Activated T-cell treated with anti-CD3 and anti-CD28 coated beads for 48 hours (primary cell): ENCODE measurements around the gene RAC3.

Experiments
- DNase-seq: peaks from one replicate; pipeline ENCODE4 v3.0.0-alpha.2; 2020; ENCODE audit warnings: low read depth

The RAC3 gene

DNA sequence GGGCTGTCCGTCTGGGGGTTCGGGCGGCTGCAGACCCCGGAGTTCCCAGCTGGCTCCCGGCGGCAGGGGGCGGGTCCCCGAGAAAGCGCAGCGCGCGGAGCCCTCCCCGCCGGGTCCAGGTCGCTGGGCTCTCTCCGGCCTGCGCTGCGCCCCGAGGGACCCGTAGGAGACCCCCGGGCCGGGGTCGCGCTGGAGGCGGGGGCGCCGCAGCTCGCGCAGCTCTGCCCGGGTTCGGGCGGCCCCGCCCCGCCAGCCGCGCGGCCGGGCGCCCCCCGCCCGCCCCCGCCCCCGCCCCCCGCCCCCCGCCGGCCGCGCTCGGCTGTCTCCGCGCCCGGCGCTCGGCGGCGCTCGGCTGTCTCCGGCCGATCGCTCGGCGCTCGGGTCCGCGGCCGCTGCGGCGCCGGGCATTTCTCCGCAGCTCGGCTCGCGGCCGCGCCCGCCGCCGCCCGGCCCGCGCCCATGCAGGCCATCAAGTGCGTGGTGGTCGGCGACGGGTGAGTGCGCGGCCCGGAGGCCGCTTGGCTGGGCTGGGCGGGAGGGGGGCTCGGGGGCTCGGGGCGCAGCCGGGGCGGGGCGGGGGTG is at the start of gene RAC3:
Gene RAC3, plus strand, starts transcription at position 376 of the 582 bp plus-strand sequence. Its CDS starts 84 bp downstream, at position 460.
- no peak for DNase-seq

DNA sequence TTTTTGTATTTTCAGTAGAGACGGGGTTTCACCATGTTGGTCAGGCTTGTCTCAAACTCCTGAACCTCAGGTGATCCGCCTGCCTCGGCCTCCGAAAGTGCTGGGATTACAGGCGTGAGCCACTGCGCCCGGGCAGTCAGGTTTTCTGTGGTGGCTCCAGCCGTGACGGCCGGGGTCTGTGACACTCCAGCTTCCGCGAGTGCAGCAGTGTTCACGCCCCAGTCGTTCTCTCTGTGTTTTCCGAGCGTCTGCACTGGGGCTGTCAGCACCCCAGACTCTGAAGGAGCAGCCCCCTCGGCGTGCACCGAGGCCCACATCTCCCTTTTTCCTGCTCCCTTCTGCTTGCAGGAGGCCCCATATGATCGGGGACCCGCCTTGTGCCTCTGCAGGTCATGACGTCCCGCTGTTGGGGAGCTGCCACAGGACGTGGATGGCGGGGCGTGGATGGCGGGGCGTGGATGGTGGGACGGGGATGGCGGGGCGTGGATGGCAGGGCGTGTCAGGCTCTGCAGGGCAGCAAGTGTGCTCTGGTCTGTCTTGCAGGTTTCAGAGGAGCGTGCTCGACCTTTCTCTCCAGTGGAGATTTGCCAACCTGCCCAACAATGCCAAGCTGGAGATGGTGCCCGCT is 48.4 kb upstream of the RAC3 start:
- DNase-seq, result no peak

DNA sequence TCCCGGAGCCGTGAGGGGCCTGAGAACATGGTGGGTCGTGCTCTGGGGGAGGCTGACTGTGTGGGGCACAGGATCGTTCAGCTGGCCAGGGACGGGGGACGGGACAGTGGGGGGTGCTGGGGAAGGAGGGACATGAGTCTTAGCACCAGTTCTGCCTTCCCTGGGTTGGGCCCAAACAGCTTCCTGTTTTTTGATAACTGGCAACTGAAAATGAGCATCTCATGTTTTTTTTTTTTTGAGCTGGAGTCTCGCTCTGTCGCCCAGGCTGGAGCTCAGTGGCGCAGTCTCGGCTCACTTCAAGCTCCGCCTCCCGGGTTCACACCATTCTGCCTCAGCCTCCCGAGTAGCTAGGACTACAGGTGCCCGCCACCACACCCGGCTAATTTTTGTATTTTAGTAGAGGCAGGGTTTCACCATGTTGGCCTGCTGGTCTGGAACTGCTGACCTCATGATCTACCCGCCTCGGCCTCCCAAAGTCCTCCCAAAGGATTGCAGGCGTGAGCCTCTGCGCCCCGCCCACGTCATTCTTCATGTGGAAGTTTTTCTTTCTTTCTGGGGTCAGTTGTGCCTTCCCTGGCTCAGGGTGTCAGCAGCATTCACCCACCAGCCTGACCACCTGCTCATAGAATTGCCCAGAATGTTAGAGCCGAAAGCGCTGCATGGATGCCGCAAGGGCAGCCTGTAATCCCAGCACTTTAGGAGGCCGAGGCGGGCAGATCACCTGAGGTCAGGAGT is 47.7 kb upstream of the RAC3 start:
- no peak for DNase-seq

DNA sequence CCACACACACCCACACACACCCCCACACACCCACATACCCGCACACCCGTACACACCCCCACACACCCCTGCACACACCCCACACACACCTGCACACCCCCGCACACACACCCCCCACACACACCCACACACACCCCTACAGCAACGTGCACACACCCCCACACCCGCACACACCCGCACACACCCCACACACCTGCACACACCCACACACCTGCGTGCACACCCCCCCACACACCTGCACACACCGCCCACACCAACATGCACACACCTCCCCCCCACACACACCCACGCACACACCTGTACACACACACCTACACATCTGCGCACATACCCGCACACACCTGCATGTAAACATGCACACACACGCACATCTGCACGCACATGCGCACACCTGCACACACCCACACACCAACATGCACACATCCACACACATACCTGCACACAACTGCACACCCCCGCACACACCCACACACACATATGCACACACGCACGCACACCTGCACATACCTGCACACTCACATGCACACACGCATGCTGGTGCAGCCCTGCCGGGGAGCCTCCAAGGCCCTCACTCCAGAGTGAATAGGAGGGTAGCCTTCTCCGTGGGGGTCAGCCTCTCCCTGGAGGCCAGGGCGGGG is 46.6 kb upstream of the RAC3 start:
- no peak for DNase-seq

DNA sequence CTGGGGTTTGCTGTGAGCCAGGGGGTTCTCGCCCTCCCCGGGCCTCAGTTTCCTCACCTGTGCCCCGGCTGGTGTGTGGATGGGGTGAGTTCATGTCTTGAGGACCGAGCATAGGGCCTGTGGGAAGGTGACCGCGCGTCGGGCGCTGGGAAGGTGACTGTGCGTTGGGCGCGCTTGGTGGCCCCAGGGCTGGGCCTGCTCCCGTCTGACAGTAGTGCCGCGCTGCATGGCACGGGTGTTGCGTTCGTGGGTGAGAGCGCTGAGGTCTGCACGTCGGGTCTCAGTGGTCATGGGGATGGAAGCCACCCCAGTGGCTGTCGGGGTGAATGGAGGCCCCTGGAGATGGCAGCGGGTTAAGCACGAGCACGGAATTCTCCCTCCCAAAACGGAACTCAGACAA is 44.9 kb upstream of the RAC3 start:
- no peak for DNase-seq

DNA sequence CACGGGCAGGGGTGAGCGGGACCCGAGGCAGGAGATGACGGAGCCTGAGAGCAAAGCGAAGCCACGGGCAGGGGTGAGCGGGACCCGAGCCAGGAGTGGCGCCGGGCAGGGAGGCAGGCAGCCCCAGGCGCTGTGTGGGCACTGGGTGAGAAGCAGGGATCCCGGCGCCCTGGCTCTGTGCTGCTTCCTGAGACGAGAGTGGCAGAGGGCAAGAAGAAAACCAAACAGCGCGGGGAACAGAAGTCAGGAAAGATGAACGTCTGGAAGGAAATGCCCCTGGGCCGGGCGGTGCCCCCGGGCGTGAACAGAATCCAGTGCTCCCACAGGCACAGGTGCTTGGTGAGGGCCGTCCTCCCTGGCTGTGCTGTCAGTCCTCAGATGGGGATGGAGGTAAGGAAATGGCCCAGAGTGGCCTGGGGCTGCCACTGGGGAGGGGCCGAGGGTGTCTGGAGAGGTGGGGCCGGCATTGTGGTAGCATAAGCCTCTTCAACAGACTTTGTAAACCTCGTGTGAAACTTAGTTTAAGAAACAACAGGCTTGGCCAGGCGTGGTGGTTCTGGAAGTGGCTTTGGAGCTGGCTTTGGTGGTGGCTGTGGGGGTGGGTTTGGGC is 44.2 kb upstream of the RAC3 start:
- DNase-seq, result no peak

DNA sequence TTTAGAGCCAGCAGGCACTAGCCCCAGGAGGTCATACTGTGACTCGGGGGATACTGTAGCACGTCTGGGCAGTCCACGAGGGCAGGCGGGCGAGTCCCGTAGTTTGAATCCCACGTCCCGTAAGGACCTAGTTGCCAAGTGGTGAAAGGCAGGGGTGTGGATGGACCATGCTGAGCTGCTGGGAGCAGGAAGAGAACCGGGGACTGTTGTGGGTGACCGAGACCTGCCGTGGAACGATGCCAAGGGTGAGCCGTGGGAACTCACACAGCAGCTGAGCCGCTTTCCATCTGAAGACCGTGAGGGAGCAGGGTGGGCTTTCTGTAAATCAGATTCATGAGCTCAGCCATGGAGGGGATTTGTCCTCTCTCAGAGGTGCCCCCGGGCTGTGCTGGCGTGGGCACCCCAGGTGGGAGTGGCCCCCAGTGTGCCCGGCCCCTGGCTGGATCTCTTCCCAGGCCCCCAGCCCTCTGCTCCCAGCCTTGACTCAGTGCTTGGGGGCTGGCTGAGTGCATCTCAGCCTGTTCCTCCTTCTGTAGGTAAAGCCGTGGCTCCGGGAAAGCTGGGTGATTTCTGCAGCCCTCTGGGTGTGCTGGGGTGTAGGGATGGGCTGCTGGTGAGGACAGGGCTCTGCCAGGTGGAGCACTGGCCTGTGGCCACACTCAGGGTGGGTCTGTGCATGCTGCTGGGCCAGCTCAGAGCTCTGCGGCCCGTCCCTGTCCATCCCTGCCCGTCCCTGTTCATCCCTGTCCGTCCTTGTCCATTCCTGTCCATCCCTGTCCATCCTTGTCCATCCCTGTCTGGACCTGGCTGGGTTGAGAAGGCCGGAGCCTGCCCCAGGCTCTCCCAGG is 40.4 kb upstream of the RAC3 start:
- DNase-seq, result no peak

DNA sequence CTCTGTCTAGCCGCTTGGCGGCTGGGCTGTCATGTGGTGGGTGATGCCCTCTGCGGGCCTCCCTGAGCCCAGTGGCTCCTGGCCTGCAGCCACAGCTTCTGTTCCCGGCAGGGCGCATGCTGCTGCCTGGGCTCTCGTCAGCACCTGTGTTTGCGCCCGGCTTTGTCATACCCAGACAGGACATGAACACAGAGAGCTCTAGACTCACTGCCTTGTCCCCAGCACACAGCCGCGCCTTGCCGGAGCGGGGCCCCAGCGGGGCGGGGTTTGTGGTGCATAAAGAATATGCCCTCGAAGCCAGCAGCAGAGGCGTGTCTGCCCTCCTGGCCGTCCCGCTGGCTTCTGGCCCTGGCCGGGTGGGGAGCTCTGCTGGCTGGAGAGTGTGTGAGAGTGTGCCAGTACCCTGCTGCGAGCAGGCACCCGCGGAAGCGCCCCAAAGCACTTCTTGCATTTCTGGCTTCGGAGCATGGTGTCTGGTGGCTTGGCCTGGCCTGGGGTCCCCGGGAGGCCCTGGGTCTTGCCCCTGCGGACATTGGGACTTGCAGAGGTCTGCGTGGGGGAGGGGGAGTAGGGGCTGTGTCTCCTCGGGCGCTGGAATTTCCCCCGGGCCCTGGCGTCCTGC is 39.7 kb upstream of the RAC3 start:
- DNase-seq, result no peak

DNA sequence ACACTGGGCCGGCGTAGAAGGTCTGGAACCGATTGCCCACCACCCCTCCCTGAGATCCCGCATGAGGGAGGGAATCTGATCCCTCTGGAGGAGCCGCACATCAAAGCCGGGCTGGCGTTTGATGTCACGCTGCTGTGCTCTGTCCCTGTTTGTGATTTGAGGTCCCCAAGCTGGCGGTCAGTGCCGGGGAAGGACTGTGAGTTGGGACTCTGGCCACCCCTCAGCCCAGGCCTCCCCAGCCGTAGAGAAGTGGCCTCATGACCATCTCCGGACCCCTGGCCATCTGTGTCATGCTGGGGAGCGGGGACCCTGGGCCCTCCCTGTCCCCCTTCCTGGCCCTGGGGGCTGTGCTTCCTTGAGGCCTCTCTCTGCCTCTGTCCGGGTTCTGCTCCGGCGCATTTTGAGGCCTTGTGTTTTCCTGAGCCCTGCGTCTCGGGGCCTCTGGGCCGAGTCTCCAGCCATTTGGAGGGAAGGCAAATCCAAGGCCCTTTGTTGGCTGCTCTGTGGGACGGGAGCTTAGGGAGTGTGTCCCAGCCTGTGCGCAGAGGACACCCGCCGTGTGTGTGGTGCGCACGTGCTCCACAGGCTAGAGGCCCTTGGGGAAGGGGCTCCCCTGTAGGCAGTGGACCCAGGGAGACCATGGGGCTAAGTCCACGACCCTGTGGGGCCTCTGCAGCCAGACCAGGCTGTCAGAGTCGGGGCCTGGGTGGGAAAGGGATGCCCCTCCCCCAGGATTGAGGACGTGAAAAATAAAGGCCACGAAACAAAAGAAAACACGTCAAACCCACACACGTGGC is 39.0 kb upstream of the RAC3 start:
- DNase-seq, result no peak

DNA sequence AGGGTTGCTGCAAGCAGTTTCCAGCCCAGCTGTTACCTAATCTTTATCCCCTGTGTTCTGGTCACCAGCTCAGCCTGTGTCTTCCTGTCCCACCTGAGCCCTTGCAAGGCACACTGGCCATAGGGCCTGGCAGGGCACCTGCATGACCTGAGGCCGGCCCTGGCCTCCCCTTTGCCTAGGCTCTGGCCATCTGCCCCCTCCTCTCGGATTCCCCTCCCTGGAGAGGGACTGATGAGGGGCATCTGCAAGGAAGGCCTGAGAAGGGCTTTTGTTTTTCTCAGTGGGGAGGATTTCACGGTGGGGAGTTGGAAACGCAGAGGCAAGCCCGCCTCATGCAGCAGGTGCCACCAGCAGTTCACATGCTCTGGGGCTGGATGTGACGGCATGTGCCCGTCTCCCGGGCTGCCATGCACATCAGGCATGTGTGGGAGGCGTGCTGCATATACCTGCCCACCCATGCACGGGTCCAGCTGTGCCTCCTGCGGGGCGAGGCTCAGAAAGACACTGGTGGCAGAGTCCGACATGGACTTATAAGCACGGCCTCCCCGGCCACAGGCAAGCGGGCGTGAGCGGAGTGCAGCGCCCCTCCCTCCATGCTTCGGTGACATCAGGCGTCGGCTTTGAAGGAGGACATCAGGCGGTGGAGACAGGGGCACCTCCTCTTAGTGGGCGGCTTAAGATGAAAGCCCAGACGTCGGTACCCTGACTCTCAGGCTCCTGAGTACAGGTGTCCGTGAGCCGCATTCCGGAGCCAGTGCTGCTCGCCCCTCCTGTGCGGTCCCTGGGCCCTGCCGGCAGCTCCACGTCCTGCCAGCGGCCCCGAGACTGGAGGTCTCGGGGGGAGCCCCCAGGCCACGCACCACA is 37.5 kb upstream of the RAC3 start:
- DNase-seq, result no peak

DNA sequence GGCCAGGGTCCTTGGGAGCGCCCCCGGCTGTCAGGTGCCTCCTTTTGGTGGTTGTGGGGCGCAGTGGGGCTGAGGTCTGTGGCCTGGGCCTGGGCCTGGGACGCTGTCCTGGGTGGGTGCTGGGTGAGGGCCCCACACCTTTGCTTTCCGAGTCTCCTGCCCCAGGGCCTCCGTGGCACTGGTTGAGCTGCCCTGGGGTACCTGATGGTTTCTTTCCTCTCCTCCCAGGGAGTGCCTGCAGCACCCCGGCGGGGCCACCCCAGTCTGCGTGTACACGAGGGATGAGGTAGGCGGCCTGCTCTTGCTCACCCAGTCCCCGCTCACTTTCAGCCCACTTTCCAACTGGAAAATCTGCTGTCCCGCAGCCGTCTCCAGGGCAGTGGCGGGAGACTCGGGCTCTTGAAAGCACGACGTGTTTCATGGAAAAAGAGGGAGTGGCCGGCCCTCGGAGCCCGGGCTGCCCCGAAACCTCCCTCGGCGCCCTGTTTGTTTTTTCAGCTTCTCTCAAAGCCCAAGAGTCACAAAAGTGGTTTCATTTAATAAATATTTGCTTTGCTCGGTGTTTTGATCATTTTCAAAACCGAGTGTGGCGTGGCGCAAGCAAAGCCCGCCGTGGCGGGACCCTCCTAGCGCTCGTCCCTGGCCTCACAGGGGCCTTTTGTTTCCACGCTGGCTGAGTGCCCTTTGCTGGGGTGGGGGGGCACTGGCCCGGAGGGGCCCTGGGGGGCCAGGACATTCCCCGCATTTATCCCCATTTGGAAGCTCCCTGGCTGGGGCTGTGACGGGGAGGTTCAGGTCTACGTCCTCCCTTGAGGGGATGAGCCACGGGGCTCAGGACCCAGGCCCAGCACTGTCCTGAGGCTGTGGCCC is 36.6 kb upstream of the RAC3 start:
- no peak for DNase-seq

DNA sequence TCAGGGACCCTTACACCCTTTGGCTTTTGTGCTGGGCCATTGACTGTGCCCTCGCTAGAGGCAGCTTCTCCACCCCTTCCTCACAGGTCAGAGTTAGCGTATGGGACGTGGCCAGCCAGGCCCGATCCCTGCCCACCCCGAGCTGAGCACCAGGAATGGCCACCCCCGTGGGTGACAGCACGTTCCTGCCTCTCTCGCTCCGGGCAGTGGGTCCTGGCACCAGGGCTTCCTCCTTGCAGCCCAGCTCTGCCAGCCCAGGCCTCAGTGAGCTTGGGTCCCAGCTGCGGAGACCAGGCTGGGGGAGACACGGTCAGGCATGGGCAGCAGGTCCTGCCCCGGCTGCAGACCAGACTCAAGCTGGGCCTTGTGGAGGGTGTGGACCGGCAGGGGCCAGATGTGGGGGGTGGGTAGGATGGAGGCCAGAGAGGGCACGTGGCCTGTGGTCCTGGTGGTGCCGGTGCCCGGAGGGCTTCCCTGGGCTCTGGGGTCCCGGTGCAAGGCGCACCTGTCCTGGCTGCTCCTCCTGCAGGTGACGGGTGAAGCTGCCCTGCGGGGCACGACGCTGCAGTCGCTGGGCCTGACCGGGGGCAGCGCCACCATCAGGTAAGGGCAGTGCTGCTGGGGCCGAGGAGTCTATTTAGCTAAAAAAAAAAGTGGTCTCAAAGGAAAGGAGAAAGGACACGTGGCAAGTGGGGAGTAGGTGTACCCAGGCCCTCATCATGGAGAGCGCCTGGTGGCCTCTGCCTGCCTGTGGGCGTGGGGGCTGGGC is 35.8 kb upstream of the RAC3 start:
- no peak for DNase-seq

DNA sequence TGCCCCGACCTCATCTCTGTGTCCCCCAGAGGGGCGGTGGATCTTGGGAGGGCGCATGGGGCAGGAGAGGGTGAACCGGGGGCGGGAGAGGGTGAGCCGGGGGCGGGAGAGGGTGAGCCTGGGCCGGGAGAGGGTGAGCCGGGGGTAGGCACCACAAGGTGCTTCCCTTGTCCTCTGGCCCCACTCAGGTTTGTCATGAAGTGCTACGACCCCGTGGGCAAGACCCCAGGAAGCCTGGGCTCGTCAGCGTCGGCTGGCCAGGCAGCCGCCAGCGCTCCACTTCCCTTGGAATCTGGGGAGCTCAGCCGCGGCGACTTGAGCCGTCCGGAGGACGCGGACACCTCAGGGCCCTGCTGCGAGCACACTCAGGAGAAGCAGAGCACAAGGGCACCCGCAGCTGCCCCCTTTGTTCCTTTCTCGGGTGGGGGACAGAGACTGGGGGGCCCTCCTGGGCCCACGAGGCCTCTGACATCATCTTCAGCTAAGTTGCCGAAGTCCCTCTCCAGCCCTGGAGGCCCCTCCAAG is 35.2 kb upstream of the RAC3 start:
- no peak for DNase-seq

DNA sequence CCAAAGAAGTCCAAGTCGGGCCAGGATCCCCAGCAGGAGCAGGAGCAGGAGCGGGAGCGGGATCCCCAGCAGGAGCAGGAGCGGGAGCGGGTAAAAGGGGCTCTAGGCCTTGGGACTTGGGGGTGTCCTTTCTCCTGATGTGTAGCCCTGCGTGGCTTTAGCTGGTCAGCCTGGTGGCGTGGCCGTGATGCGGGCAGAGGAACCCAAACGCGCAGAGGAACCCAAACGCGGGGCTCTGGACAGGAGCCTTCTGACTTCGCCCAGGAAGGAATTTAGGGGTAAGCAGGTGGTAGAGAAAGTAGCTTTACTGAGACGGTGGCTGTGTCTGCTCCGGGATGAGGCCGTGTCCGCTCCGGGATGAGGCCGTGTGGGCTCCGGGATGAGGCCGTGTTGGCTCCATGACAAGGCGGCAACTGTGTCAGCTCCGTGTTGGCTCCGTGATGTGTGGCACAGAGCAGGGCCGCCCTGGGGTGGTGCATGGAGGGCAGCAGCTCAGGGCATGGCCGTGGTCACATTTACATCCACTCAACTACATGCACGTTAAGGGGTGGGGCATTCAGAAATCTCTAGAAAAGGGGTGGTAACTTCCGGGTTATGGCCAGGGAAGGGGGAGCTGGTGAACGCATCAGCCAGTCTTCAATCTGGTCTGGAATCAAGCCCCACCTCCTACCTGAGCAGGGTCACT is 34.6 kb upstream of the RAC3 start:
- DNase-seq, result no peak

DNA sequence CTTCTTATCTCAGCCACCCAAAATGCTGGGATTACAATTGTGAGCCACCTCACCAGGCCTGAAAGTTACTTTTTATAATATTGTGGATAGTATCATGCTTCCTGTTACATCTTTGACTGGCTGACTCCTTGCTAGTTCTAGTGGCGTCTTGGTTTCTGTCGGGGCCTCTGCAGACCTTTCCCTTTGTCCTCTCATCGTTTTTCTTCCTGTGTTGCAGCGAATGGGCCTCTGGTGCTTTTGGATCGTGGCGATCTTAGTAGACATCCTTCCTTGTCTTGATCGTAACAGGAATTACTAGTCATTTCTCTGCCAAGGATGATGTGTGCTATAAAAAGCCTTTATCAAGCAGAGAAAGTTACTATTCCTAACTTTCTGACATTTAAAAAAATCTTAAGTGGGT is 33.3 kb upstream of the RAC3 start:
- no peak for DNase-seq

DNA sequence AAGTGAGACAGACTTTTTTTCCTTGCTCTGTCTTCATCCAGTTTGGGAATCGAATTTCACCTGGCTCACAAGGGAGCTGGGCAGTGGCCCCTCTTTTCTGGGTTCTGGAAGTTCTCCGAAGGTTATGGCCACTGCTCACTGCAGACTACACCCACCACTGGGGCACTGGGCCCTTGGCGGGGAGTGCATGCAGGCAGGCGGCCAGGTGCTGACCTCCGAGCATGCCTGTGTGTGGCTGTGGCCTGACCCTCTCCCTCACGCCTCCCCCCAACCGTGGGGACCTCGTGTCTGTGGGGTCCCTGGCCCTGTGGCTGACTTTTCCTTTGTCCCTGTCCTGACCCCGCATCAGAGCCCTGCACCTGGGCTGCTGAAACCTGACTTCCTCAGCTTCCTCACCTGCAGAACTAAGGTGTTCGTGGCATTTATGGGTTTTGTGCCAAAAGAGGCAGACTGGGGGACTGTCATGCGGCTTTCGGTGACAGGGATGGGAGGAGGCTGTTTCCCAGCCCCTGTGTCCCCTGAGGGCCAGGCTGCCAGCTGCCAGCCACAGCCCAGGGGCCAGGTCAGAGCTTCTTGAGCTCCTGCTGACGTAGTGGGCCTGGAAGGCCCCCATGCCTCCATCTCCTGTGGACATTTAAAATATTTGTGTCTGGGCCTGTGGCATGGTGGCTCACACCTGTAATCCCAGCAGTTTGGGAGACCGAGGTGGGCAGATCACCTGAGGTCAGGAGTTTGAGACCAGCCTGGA is 32.6 kb upstream of the RAC3 start:
- no peak for DNase-seq
